Esophagus squamous epithelium (tissue), 5 donors: ENCODE measurements around the gene TULP3. TPM values are rescaled to one million over a fixed set of nuclear protein-coding genes. Genes with fewer than 3 reads are reported as not detected.

ENCODE experiments used
- DNase-seq: peaks from one replicate; lab custom pipeline; 2025; lab: John Stamatoyannopoulos, UW
- H3K27ac ChIP-seq, 4 donors: fragments of 200-600 bp; sonication (generic); one replicate each; pipeline ENCODE4 v1.5.1; 2016 to 2019; ENCODE audit warnings: mild to moderate bottlenecking in 1 of 4
- H3K27me3 ChIP-seq, 4 donors: fragments of 200-600 bp; sonication (generic); 1 replicate in 3 of 4; 2 replicates in 1 of 4; pipeline versions ENCODE4 v1.5.1 to v1.6.0; 2017 to 2021; ENCODE audit warnings: antibody characterized with exemption in 1 of 4
- H3K36me3 ChIP-seq, 3 donors: fragments of 200-600 bp; sonication (generic); one replicate each; pipeline ENCODE4 v1.5.1; 2016 to 2019
- H3K4me1 ChIP-seq, 3 donors: fragments of 200-600 bp; sonication (generic); one replicate each; pipeline ENCODE4 v1.5.1; 2017 to 2019
- H3K4me3 ChIP-seq, 4 donors: fragments of 200-600 bp; sonication (generic); 1 replicate in 3 of 4; 2 replicates in 1 of 4; pipeline ENCODE4 v1.5.1; 2016 to 2019; ENCODE audit warnings: mild to moderate bottlenecking in 2 of 4, moderate library complexity in 1 of 4
- H3K9me3 ChIP-seq, 3 donors: fragments of 200-600 bp; sonication (generic); one replicate each; pipeline ENCODE4 v1.5.1; 2016 to 2019
- CTCF ChIP-seq, 6 experiments: fragments of 450-650 bp in 4 of 6; fragments of 200-600 bp in 2 of 6; sonication (generic) in 2 of 6; IDR thresholded peaks; one replicate each; pipeline ENCODE4 v1.5.1; 2016 to 2019; ENCODE audit warnings: antibody characterized with exemption in 6 of 6, mild to moderate bottlenecking in 4 of 6, moderate library complexity in 4 of 6
- POLR2A ChIP-seq, 4 donors: fragments of 450-650 bp; IDR thresholded peaks; one replicate each; pipeline ENCODE4 v1.6.1; 2017; ENCODE audit warnings: antibody characterized with exemption in 4 of 4, mild to moderate bottlenecking in 4 of 4, moderate library complexity in 3 of 4
- whole genome bisulfite sequencing, 2 donors: methylation state at CpG; one replicate each; pipeline ENCODE4 v1.1.5; 2018; 5-methylcytosine and 5-hydroxymethylcytosine counted together
- intact Hi-C: fragments of 100-400 bp; cut with DNase I; formaldehyde crosslinking; loops from one replicate; pipeline ENCODE4 v1.15.0; 2022
- total RNA-seq, 4 donors: library from RNA; depleted of rRNA; stranded (reverse); fragments of >200 nt; gene quantifications; one replicate each; pipeline ENCODE4 v1.1.0, GENCODE V29; 2016
- donor health status: DM: yes; HTN: yes; CAD: no.

Gene TULP3
- total RNA-seq = 10 to 100 TPM; 13.1 to 26.1 (median 19.8) TPM

- Histone ChIP-seq H3K27ac (peak within 1 kb of the TSS; percentile 89 to 98 (median 94)), H3K4me3 (peak within 1 kb of the TSS; percentile 68 to 97 (median 78)), H3K27me3 (no peaks in the 10 kb centered on the region), H3K9me3 (no peaks in the 10 kb centered on the region), H3K36me3 (peaks cover 0 to 20% (median 0%) of the 10 kb centered on the region in 3 donors), H3K4me1 (peaks cover 6 to 37% (median 10%) of the 10 kb centered on the region in 3 donors)
- WGBS, 2 donors = 0 to 8% methylated on average over 4 to 9 of the region's 83 CpGs
- TF ChIP-seq CTCF (IDR thresholded peaks at IDR 0.05) = peak in 1 of 6 experiments; percentile 28
- peak in 3 of 4 donors; percentile 74 to 89 (median 75) for TF ChIP-seq POLR2A (IDR thresholded peaks at IDR 0.05)
- DNase-seq = peak; percentile 82
- intact Hi-C loops = no loop called here
Observed at GRCh38 chr12:2890388-2891239, at the start of gene TULP3. TULP3 (plus strand) TSS chr12:2890891; CDS start chr12:2890948, 57 bp downstream.

DNA sequence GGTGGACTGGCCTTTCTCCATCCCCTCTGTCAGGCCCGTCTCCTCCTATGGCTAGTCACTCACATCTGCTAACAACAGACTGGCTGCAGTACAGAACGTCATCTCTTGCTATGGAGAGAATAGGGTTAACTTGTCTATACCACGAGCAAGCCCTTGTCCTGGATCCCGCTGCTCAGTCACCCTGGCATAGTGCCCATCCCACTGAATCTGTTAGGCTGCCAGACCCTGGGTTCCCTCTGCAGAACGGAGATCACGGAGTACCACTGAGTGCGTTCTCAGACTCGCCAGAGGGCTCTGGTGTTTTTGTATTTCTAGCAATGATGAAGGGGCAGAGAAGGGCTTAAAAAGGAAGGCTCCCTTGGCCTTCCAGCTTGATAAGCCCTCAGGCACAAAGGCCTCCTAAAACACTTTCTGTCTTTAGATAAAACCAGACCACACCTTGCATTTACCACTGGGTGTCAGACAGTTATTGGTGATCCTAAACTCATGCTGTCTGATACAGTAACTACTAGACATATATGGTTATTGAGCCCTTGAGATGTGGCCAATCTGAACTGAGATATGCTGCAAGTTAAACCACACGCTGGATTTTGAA lies 49.5 kb upstream of the TULP3 start:
- no peak overlapping the region for H3K27ac ChIP-seq
- 70 to 87% methylated on average over 5 to 9 of the region's 9 CpGs for WGBS, 2 donors
- intact Hi-C loops = no loop called here
- no peak overlapping the region for H3K4me3 ChIP-seq
- no peak for TF ChIP-seq CTCF (IDR thresholded peaks at IDR 0.05)
- no peak for TF ChIP-seq POLR2A (IDR thresholded peaks at IDR 0.05)
- H3K36me3 ChIP-seq = peaks cover 0 to 63% (median 0%) of the 10 kb centered on the region in 3 donors
- no peak for DNase-seq
- H3K9me3 ChIP-seq = no peaks in the 10 kb centered on the region
- no peaks in the 10 kb centered on the region for H3K27me3 ChIP-seq
- peaks cover 0 to 6% (median 0%) of the 10 kb centered on the region in 3 donors for H3K4me1 ChIP-seq

GRCh38 chr12:2842948-2843347 lies 47.7 kb upstream of the TULP3 start:
- Histone ChIP-seq H3K27me3 (no peaks in the 10 kb centered on the region), H3K4me1 (peaks cover 0 to 6% (median 0%) of the 10 kb centered on the region in 3 donors), H3K4me3 (no peak overlapping the region), H3K9me3 (no peaks in the 10 kb centered on the region), H3K27ac (peak overlapping the region in 3 of 4 donors; percentile 29 to 49 (median 30)), H3K36me3 (peaks cover 0 to 51% (median 0%) of the 10 kb centered on the region in 3 donors)
- intact Hi-C loops = no loop called here
- WGBS, 2 donors = 83 to 88% methylated on average over 3 to 4 of the region's 5 CpGs
- no peak for DNase-seq
- TF ChIP-seq POLR2A (IDR thresholded peaks at IDR 0.05) = no peak
- no peak for TF ChIP-seq CTCF (IDR thresholded peaks at IDR 0.05)

- no peak for DNase-seq
- Histone ChIP-seq H3K27ac (peak overlapping the region in 2 of 4 donors; percentile 44), H3K27me3 (no peaks in the 10 kb centered on the region), H3K4me1 (peaks cover 0 to 6% (median 0%) of the 10 kb centered on the region in 3 donors), H3K9me3 (no peaks in the 10 kb centered on the region), H3K36me3 (peaks cover 0 to 34% (median 0%) of the 10 kb centered on the region in 3 donors), H3K4me3 (no peak overlapping the region)
- 80 to 87% methylated on average over 8 to 9 of the region's 9 CpGs for WGBS, 2 donors
- TF ChIP-seq POLR2A (IDR thresholded peaks at IDR 0.05) = no peak
- TF ChIP-seq CTCF (IDR thresholded peaks at IDR 0.05) = no peak
- intact Hi-C loops = no loop called here
Observed at GRCh38 chr12:2844786-2845185, 45.9 kb upstream of the TULP3 start.

- Histone ChIP-seq H3K27ac (peak overlapping the region in 2 of 4 donors; percentile 44), H3K36me3 (peaks cover 0 to 29% (median 0%) of the 10 kb centered on the region in 3 donors), H3K9me3 (no peaks in the 10 kb centered on the region), H3K4me1 (peaks cover 0 to 6% (median 0%) of the 10 kb centered on the region in 3 donors), H3K27me3 (no peaks in the 10 kb centered on the region), H3K4me3 (no peak overlapping the region)
- intact Hi-C loops = no loop called here
- TF ChIP-seq CTCF (IDR thresholded peaks at IDR 0.05) (no peak), POLR2A (IDR thresholded peaks at IDR 0.05) (no peak)
- no peak for DNase-seq
- WGBS, 2 donors = 30 to 40% methylated on average over 2 to 5 of the region's 6 CpGs
Observed at GRCh38 chr12:2845280-2845679, 45.4 kb upstream of the TULP3 start.
